WTC11 (cell line): ENCODE data around the gene CXCL14.

Source experiments
- ATF3 ChIP-seq: sonication (generic); formaldehyde crosslinking; conservative IDR thresholded peaks from 2 replicates; pipeline ENCODE4 v1.8.1; 2022; ENCODE audit warnings: mild to moderate bottlenecking, missing genetic modification reagents
- ATF6 ChIP-seq: sonication (generic); formaldehyde crosslinking; IDR thresholded peaks from 2 replicates; pipeline ENCODE4 v1.8.1; 2023; ENCODE audit warnings: mild to moderate bottlenecking, missing genetic modification reagents
- CTCF ChIP-seq: fragments of 200-600 bp; IDR thresholded peaks from 2 replicates; pipeline ENCODE4 v1.8.0; 2022; ENCODE audit warnings: antibody characterized with exemption
- EMX1 ChIP-seq: fragments of 250-450 bp; sonication (Bioruptor Pico); IDR thresholded peaks from 2 replicates; pipeline ENCODE4 v1.8.0; 2021; ENCODE audit warnings: mild to moderate bottlenecking
- FOXP1 ChIP-seq: sonication (generic); formaldehyde crosslinking; IDR thresholded peaks from 2 replicates; pipeline ENCODE4 v1.8.0; 2022; ENCODE audit warnings: missing genetic modification reagents, mild to moderate bottlenecking, moderate library complexity, borderline replicate concordance
- IRF1 ChIP-seq: sonication (generic); formaldehyde crosslinking; IDR thresholded peaks from 2 replicates; pipeline ENCODE4 v1.8.0; 2023; ENCODE audit warnings: missing genetic modification reagents
- NFE2L1 ChIP-seq: sonication (generic); formaldehyde crosslinking; IDR thresholded peaks from 2 replicates; pipeline ENCODE4 v1.8.1; 2023; ENCODE audit warnings: missing genetic modification reagents
- NR1H2 ChIP-seq: sonication (generic); formaldehyde crosslinking; IDR thresholded peaks from 2 replicates; pipeline ENCODE4 v1.9.0; 2021; ENCODE audit warnings: mild to moderate bottlenecking, moderate library complexity, missing genetic modification reagents
- SP1 ChIP-seq: sonication (generic); formaldehyde crosslinking; conservative IDR thresholded peaks from 2 replicates; pipeline ENCODE4 v1.8.1; 2022; ENCODE audit warnings: missing genetic modification reagents
- ZBTB21 ChIP-seq: sonication (generic); formaldehyde crosslinking; IDR thresholded peaks from 2 replicates; pipeline ENCODE4 v1.8.1; 2023; ENCODE audit warnings: mild to moderate bottlenecking, missing genetic modification reagents, borderline replicate concordance
- ZNF512 ChIP-seq: sonication (generic); formaldehyde crosslinking; IDR thresholded peaks from 2 replicates; pipeline ENCODE4 v1.8.1; 2022; ENCODE audit warnings: missing genetic modification reagents, borderline replicate concordance

GRCh38 chr5:135589152-135589551, 10.4 kb upstream of the CXCL14 start:
- TF ChIP-seq EMX1 (CRISPR knock-in tag) = no peak
- TF ChIP-seq CTCF = no peak
- TF ChIP-seq IRF1 (CRISPR knock-in tag) = no peak
- TF ChIP-seq ATF6 (CRISPR knock-in tag) = no peak
- TF ChIP-seq ZBTB21 (CRISPR knock-in tag) = no peak
- no peak for TF ChIP-seq FOXP1 (CRISPR knock-in tag)
- no peak for TF ChIP-seq NR1H2
- TF ChIP-seq SP1 (CRISPR knock-in tag) = no peak
- TF ChIP-seq ATF3 = no peak
- TF ChIP-seq ZNF512 (CRISPR knock-in tag) = no peak
- TF ChIP-seq NFE2L1 = no peak
